IMR-90 (cell line): ENCODE data around the gene MDFI. TPM values are rescaled to one million over a fixed set of nuclear protein-coding genes. Genes with fewer than 3 reads are reported as not detected.

Source experiments
- ATAC-seq: fragments of 200-7000 bp; cut with Tn5 transposase; 2 replicates; pipeline ENCODE4 v1.9.1; 2020; ENCODE audit warnings: low read depth, mild to moderate bottlenecking, moderate library complexity
- BruUV-seq: library from RNA; stranded (reverse); fragments of 400-500 nt; replicated peaks from 2 replicates; lab custom pipeline; 2021; lab: Mats Ljungman, UMichigan
- CTCF ChIA-PET: fragments of 300-600 bp; formaldehyde crosslinking; extraction: SDS; loops from one replicate; lab custom pipeline; 2021; ENCODE audit warnings: antibody characterized with exemption; lab: Yijun Ruan, JAX
- POLR2A ChIA-PET: fragments of 300-600 bp; sonication (Branson Sonifier 250); formaldehyde crosslinking; loops from one replicate; lab custom pipeline; 2022; ENCODE audit warnings: antibody characterized with exemption; ENCODE audit not compliant: unreplicated experiment; lab: Charles Lee
- DNase-seq: peaks from one replicate; pipeline ENCODE4 v3.0.0; 2013
- H2AFZ ChIP-seq: replicated peaks from 2 replicates; pipeline ENCODE3; 2013; ENCODE audit warnings: low read length, mild to moderate bottlenecking; ENCODE audit not compliant: poor library complexity
- H2AK5ac ChIP-seq: 2 replicates; pipeline ENCODE4 v1.6.1; 2013; ENCODE audit warnings: low read depth, low read length, inconsistent platforms
- H2AK9ac ChIP-seq: replicated peaks from 2 replicates; pipeline ENCODE3; 2013; ENCODE audit warnings: mild to moderate bottlenecking, low read depth, low read length, moderate library complexity; ENCODE audit not compliant: poor library complexity
- H2BK120ac ChIP-seq: 2 replicates; pipeline ENCODE4 v1.6.1; 2013; ENCODE audit warnings: low read depth, low read length, inconsistent platforms
- H2BK15ac ChIP-seq: 3 replicates; pipeline ENCODE4 v1.6.1; 2013; ENCODE audit warnings: low read depth, low read length, inconsistent platforms
- H2BK20ac ChIP-seq: 2 replicates; pipeline ENCODE4 v1.6.1; 2013; ENCODE audit warnings: low read depth, mild to moderate bottlenecking, inconsistent platforms, low read length, moderate library complexity
- H2BK5ac ChIP-seq: 2 replicates; pipeline ENCODE4 v1.6.1; 2013; ENCODE audit warnings: mild to moderate bottlenecking, low read depth, low read length, inconsistent platforms; ENCODE audit not compliant: poor library complexity, severe bottlenecking
- H3K14ac ChIP-seq: replicated peaks from 2 replicates; pipeline ENCODE4 v1.6.1; 2013; ENCODE audit warnings: low read depth, low read length, inconsistent platforms
- H3K18ac ChIP-seq: 2 replicates; pipeline ENCODE4 v1.6.1; 2013; ENCODE audit warnings: low read depth, low read length, control low read depth
- H3K23ac ChIP-seq: 2 replicates; pipeline ENCODE4 v1.6.1; 2013; ENCODE audit warnings: low read depth, low read length, inconsistent platforms
- H3K27ac ChIP-seq: 2 replicates; pipeline ENCODE4 v1.5.1; 2013; ENCODE audit warnings: mild to moderate bottlenecking, control low read depth, low read length; ENCODE audit not compliant: insufficient read depth
- H3K27me3 ChIP-seq: 2 replicates; pipeline ENCODE4 v1.6.1; 2013; ENCODE audit warnings: low read length; ENCODE audit not compliant: control insufficient read depth, insufficient read depth
- H3K36me3 ChIP-seq: 2 replicates; pipeline ENCODE4 v1.6.1; 2013; ENCODE audit warnings: low read length, mixed read lengths; ENCODE audit not compliant: control insufficient read depth, insufficient read depth
- H3K4ac ChIP-seq: 2 replicates; pipeline ENCODE4 v1.6.1; 2013; ENCODE audit warnings: low read depth, low read length, inconsistent platforms
- H3K4me1 ChIP-seq: 2 replicates; pipeline ENCODE4 v1.6.1; 2013; ENCODE audit warnings: low read length, mixed read lengths; ENCODE audit not compliant: control insufficient read depth, insufficient read depth
- H3K4me2 ChIP-seq: 2 replicates; pipeline ENCODE4 v1.6.1; 2013; ENCODE audit warnings: low read depth, mild to moderate bottlenecking, control low read depth, low read length, moderate library complexity
- H3K4me3 ChIP-seq: 2 replicates; pipeline ENCODE4 v1.5.1; 2013; ENCODE audit warnings: low read depth, mild to moderate bottlenecking, control low read depth, low read length, moderate library complexity; ENCODE audit not compliant: insufficient read depth
- H3K56ac ChIP-seq: 2 replicates; pipeline ENCODE4 v1.6.1; 2013; ENCODE audit warnings: low read length, inconsistent platforms; ENCODE audit not compliant: insufficient read depth; ENCODE audit errors: extremely low read depth
- H3K79me1 ChIP-seq, 2 experiments: 2 replicates each; pipeline ENCODE4 v1.6.1; 2013; ENCODE audit warnings: low read length in 2 of 2, inconsistent platforms in 1 of 2, low read depth in 1 of 2
- H3K9ac ChIP-seq: 2 replicates; pipeline ENCODE4 v1.6.1; 2013; ENCODE audit warnings: low read depth, low read length, control low read depth
- H3K9me1 ChIP-seq: 2 replicates; pipeline ENCODE4 v1.6.1; 2013; ENCODE audit warnings: low read length, inconsistent platforms; ENCODE audit not compliant: insufficient read depth
- H3K9me3 ChIP-seq: 2 replicates; pipeline ENCODE4 v1.6.1; 2013; ENCODE audit warnings: low read length; ENCODE audit not compliant: control insufficient read depth, insufficient read depth
- H4K20me1 ChIP-seq: 2 replicates; pipeline ENCODE4 v1.6.1; 2013; ENCODE audit warnings: low read length, inconsistent platforms; ENCODE audit not compliant: insufficient read depth
- H4K5ac ChIP-seq: 2 replicates; pipeline ENCODE4 v1.6.1; 2013; ENCODE audit warnings: mild to moderate bottlenecking, low read depth, low read length, control low read depth
- H4K8ac ChIP-seq, 2 experiments: 2 replicates each; pipeline ENCODE4 v1.6.1; 2013; ENCODE audit warnings: low read depth in 2 of 2, low read length in 2 of 2, control low read depth in 1 of 2, inconsistent platforms in 1 of 2
- H4K91ac ChIP-seq: 2 replicates; pipeline ENCODE4 v1.6.1; 2013; ENCODE audit warnings: low read depth, low read length, inconsistent platforms; ENCODE audit not compliant: insufficient read depth
- BHLHE40 ChIP-seq: fragments of 150-350 bp; IDR thresholded peaks from 2 replicates; pipeline ENCODE4 v1.6.1; 2016; ENCODE audit warnings: mild to moderate bottlenecking, low read depth, low read length
- CEBPB ChIP-seq: IDR thresholded peaks from 2 replicates; pipeline ENCODE4 v1.6.1; 2012; ENCODE audit warnings: low read depth, low read length, improper control_type of control experiment
- CHD1 ChIP-seq: IDR thresholded peaks from 2 replicates; pipeline ENCODE4 v1.6.1; 2012; ENCODE audit warnings: low read depth, low read length, improper control_type of control experiment
- MAFK ChIP-seq: IDR thresholded peaks from 2 replicates; pipeline ENCODE4 v1.6.1; 2012; ENCODE audit warnings: low read depth, low read length, improper control_type of control experiment
- MXI1 ChIP-seq: IDR thresholded peaks from 2 replicates; pipeline ENCODE4 v1.6.1; 2012; ENCODE audit warnings: low read depth, mild to moderate bottlenecking, low read length, moderate library complexity, borderline replicate concordance
- POLR2A ChIP-seq: IDR thresholded peaks from 2 replicates; pipeline ENCODE4 v1.6.1; 2012; ENCODE audit warnings: mild to moderate bottlenecking, low read depth, low read length
- RFX5 ChIP-seq: IDR thresholded peaks from 2 replicates; pipeline ENCODE4 v1.8.0; 2012; ENCODE audit warnings: low read depth, mild to moderate bottlenecking, low read length, moderate library complexity
- SMC3 ChIP-seq: fragments of 150-350 bp; IDR thresholded peaks from 2 replicates; pipeline ENCODE4 v1.6.1; 2016; ENCODE audit warnings: low read depth, mild to moderate bottlenecking, antibody characterized with exemption, low read length, moderate library complexity
- WGBS, 2 experiments: methylation state at CpG; one replicate each; pipeline versions ENCODE4 v1.1.5 to v1.1.7; 2013; ENCODE audit warnings: missing lambda C conversion rate in 2 of 2; ENCODE audit not compliant: insufficient read length in 1 of 2; ENCODE audit errors: extremely low coverage in 2 of 2; 5-methylcytosine and 5-hydroxymethylcytosine counted together
- dilution Hi-C: fragments of 300-500 bp; cut with HindIII; formaldehyde crosslinking; loops from one replicate; pipeline ENCODE4 v1.14.3; 2018; ENCODE audit warnings: low sequenced_read_pairs; ENCODE audit not compliant: unreplicated experiment
- in situ Hi-C: fragments of 300-500 bp; cut with MboI; formaldehyde crosslinking; loops from 3 replicates; pipeline ENCODE4 v1.14.3; 2019; ENCODE audit warnings: low sequenced_read_pairs, inconsistent platforms, mixed read lengths
- intact Hi-C: fragments of 100-400 bp; cut with micrococcal nuclease; formaldehyde crosslinking; loops from 2 replicates; pipeline ENCODE4 v1.10.0; 2022
- polyA plus RNA-seq, 3 experiments: library from polyadenylated mRNA; depleted of rRNA; stranded (reverse); fragments of >200 nt; gene quantifications; 2 replicates each; pipeline ENCODE4 v1.2.3, GENCODE V29; 2012; ENCODE audit warnings: low replicate concordance in 1 of 3
- total RNA-seq: library from RNA; depleted of rRNA; stranded (reverse); fragments of >200 nt; gene quantifications from 2 replicates; pipeline ENCODE4 v1.2.3, GENCODE V29; 2012
- TF ChIP-seq, protein P1 (sequence below): fragments of 150-350 bp; IDR thresholded peaks from 2 replicates; pipeline ENCODE4 v1.6.1; 2017; ENCODE audit warnings: mild to moderate bottlenecking, antibody characterized with exemption, low read length, low read depth
- TF ChIP-seq, protein P2 (sequence below): fragments of 150-350 bp; IDR thresholded peaks from 2 replicates; pipeline ENCODE4 v1.6.1; 2016; ENCODE audit warnings: low read depth, mild to moderate bottlenecking, low read length, moderate library complexity, borderline replicate concordance

MDFI gene
- total and polyA plus RNA-seq, 2 of the 4 experiments (the other 2 are of a cell fraction): 0.18 to 0.29 TPM

DNA sequence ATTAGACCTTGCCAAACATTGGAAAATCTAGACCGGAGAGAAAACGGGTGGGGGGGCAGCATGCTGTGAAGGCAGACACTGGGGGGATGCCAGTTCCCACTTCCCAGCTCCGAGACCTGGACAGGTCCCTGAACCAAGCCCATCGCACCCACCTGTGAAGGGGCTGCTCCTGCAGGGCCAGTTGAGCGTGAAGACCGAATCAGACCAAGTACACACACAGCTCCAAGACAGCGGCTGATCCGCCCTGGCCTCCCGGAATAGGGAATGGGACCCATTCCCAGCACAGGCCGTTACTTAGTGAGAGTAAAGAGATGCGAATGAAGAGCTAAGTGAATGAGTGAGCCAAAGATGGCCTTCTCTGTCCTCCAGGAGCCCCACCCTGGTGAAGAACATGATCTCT lies 41.5 kb upstream of the MDFI start:
- intact Hi-C loops: no loop called here
- no peak overlapping the region for H2AK5ac ChIP-seq
- H2BK20ac ChIP-seq: no peak overlapping the region
- H4K20me1 ChIP-seq: peaks cover 6% of the 10 kb centered on the region
- no peak overlapping the region for H2BK120ac ChIP-seq
- dilution Hi-C loops: no loop called here
- ATAC-seq: no peak
- in situ Hi-C loops: no loop called here
- H4K8ac ChIP-seq: no peak overlapping the region
- H3K4ac ChIP-seq: no peak overlapping the region
- H4K5ac ChIP-seq: no peak overlapping the region
- WGBS, 2 experiments: 93% methylated on average over 2 of the region's 11 CpGs; no CpG with 5 or more reads in 1 of the 2 experiments
- H3K27me3 ChIP-seq: no peaks in the 10 kb centered on the region
- no peak overlapping the region for H2BK5ac ChIP-seq
- H3K9me3 ChIP-seq: no peaks in the 10 kb centered on the region
- H3K23ac ChIP-seq: no peak overlapping the region
- no TSS peak for BruUV-seq
- H3K4me2 ChIP-seq: no peak overlapping the region
- DNase-seq: no peak
- no peaks in the 10 kb centered on the region for H3K9me1 ChIP-seq
- CTCF ChIA-PET: no interaction called here
- no peak overlapping the region for H3K56ac ChIP-seq
- H2BK15ac ChIP-seq: no peak overlapping the region
- no peaks in the 10 kb centered on the region for H3K4me1 ChIP-seq
- H3K18ac ChIP-seq: no peak overlapping the region
- H3K27ac ChIP-seq: no peak overlapping the region
- H2AFZ ChIP-seq: no peak overlapping the region
- no peak overlapping the region for H3K14ac ChIP-seq
- H4K91ac ChIP-seq: no peak overlapping the region
- H3K4me3 ChIP-seq: no peak overlapping the region
- no peak overlapping the region for H3K9ac ChIP-seq
- H2AK9ac ChIP-seq: no peak overlapping the region
- no peaks in the 10 kb centered on the region for H3K79me1 ChIP-seq
- POLR2A ChIA-PET: interaction anchor here (0.6 kb wide), 1 partner anchor 134 kb away, joined by 5 read pairs; no protein-coding TSS in a partner anchor
- TF ChIP-seq BHLHE40 (no peak), POLR2A (no peak), MXI1 (no peak), CEBPB (no peak), CHD1 (no peak), RFX5 (no peak), SMC3 (no peak), MAFK (no peak)
- TF ChIP-seq, protein P1, sequence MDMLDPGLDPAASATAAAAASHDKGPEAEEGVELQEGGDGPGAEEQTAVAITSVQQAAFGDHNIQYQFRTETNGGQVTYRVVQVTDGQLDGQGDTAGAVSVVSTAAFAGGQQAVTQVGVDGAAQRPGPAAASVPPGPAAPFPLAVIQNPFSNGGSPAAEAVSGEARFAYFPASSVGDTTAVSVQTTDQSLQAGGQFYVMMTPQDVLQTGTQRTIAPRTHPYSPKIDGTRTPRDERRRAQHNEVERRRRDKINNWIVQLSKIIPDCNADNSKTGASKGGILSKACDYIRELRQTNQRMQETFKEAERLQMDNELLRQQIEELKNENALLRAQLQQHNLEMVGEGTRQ: no peak
- TF ChIP-seq, protein P2, sequence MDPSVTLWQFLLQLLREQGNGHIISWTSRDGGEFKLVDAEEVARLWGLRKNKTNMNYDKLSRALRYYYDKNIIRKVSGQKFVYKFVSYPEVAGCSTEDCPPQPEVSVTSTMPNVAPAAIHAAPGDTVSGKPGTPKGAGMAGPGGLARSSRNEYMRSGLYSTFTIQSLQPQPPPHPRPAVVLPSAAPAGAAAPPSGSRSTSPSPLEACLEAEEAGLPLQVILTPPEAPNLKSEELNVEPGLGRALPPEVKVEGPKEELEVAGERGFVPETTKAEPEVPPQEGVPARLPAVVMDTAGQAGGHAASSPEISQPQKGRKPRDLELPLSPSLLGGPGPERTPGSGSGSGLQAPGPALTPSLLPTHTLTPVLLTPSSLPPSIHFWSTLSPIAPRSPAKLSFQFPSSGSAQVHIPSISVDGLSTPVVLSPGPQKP: no peak
- H3K36me3 ChIP-seq: peaks cover 24% of the 10 kb centered on the region
